ENCODE measurements around the gene PIEZO1. TPM values are rescaled to one million over a fixed set of nuclear protein-coding genes. Genes with fewer than 3 reads are reported as not detected.

PIEZO1 gene, protein sequence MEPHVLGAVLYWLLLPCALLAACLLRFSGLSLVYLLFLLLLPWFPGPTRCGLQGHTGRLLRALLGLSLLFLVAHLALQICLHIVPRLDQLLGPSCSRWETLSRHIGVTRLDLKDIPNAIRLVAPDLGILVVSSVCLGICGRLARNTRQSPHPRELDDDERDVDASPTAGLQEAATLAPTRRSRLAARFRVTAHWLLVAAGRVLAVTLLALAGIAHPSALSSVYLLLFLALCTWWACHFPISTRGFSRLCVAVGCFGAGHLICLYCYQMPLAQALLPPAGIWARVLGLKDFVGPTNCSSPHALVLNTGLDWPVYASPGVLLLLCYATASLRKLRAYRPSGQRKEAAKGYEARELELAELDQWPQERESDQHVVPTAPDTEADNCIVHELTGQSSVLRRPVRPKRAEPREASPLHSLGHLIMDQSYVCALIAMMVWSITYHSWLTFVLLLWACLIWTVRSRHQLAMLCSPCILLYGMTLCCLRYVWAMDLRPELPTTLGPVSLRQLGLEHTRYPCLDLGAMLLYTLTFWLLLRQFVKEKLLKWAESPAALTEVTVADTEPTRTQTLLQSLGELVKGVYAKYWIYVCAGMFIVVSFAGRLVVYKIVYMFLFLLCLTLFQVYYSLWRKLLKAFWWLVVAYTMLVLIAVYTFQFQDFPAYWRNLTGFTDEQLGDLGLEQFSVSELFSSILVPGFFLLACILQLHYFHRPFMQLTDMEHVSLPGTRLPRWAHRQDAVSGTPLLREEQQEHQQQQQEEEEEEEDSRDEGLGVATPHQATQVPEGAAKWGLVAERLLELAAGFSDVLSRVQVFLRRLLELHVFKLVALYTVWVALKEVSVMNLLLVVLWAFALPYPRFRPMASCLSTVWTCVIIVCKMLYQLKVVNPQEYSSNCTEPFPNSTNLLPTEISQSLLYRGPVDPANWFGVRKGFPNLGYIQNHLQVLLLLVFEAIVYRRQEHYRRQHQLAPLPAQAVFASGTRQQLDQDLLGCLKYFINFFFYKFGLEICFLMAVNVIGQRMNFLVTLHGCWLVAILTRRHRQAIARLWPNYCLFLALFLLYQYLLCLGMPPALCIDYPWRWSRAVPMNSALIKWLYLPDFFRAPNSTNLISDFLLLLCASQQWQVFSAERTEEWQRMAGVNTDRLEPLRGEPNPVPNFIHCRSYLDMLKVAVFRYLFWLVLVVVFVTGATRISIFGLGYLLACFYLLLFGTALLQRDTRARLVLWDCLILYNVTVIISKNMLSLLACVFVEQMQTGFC (N-terminal part only)
- 100 to 1,000 TPM; 156 to 202 TPM for total RNA-seq

GRCh38 chr16:88785106-88785924, at the start of gene PIEZO1:
PIEZO1 (minus strand) TSS chr16:88785220; CDS start chr16:88784964, 256 bp downstream.
- H3K4me1 ChIP-seq (replicated peaks): peaks cover 5% of the 10 kb centered on the region
- TF ChIP-seq POLR2AphosphoS5 (IDR thresholded peaks at IDR 0.05): peak; percentile 9
- TF ChIP-seq, protein P1, sequence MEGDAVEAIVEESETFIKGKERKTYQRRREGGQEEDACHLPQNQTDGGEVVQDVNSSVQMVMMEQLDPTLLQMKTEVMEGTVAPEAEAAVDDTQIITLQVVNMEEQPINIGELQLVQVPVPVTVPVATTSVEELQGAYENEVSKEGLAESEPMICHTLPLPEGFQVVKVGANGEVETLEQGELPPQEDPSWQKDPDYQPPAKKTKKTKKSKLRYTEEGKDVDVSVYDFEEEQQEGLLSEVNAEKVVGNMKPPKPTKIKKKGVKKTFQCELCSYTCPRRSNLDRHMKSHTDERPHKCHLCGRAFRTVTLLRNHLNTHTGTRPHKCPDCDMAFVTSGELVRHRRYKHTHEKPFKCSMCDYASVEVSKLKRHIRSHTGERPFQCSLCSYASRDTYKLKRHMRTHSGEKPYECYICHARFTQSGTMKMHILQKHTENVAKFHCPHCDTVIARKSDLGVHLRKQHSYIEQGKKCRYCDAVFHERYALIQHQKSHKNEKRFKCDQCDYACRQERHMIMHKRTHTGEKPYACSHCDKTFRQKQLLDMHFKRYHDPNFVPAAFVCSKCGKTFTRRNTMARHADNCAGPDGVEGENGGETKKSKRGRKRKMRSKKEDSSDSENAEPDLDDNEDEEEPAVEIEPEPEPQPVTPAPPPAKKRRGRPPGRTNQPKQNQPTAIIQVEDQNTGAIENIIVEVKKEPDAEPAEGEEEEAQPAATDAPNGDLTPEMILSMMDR (IDR thresholded peaks at IDR 0.05): peak; percentile 86 to 98 (median 97)
- TF ChIP-seq POLR2A (IDR thresholded peaks at IDR 0.05): peak; percentile 46
- peak within 1 kb of the TSS; percentile 90 to 94 for H3K27ac ChIP-seq
- no peaks in the 10 kb centered on the region for H3K9me3 ChIP-seq
- WGBS: 5% methylated on average over 48 of the region's 110 CpGs
- no peaks in the 10 kb centered on the region for H3K27me3 ChIP-seq (replicated peaks; ENCODE audit: insufficient read depth)
- H3K4me3 ChIP-seq: peak within 1 kb of the TSS; percentile 86 to 89
- H3K36me3 ChIP-seq: no peaks in the 10 kb centered on the region
- intact Hi-C loops (cut with DNase I): no loop called here
- peak; percentile 61 for DNase-seq (ENCODE audit: low spot score)

GRCh38 chr16:88834670-88835069, 49.6 kb upstream of the PIEZO1 start:
- peak overlapping the region in 1 of 2 donors; percentile 11 for H3K27ac ChIP-seq
- 95% methylated on average over 13 of the region's 13 CpGs for WGBS
- intact Hi-C loops (cut with DNase I): no loop called here
- no peaks in the 10 kb centered on the region for H3K27me3 ChIP-seq (replicated peaks; ENCODE audit: insufficient read depth)
- no peaks in the 10 kb centered on the region for H3K4me1 ChIP-seq (replicated peaks)
- TF ChIP-seq, protein P1 (IDR thresholded peaks at IDR 0.05): no peak
- no peak for TF ChIP-seq POLR2AphosphoS5 (IDR thresholded peaks at IDR 0.05)
- TF ChIP-seq POLR2A (IDR thresholded peaks at IDR 0.05): no peak
- no peaks in the 10 kb centered on the region for H3K9me3 ChIP-seq
- DNase-seq (ENCODE audit: low spot score): no peak
- no peaks in the 10 kb centered on the region for H3K36me3 ChIP-seq
- no peak overlapping the region for H3K4me3 ChIP-seq

GRCh38 chr16:88833086-88833485, 48.1 kb upstream of the PIEZO1 start:
- Histone ChIP-seq H3K4me1 (replicated peaks) (no peaks in the 10 kb centered on the region), H3K27ac (no peak overlapping the region), H3K9me3 (no peaks in the 10 kb centered on the region), H3K4me3 (no peak overlapping the region), H3K36me3 (no peaks in the 10 kb centered on the region), H3K27me3 (replicated peaks; ENCODE audit: insufficient read depth) (no peaks in the 10 kb centered on the region)
- DNase-seq (ENCODE audit: low spot score): no peak
- WGBS: 95% methylated on average over 13 of the region's 13 CpGs
- no peak for TF ChIP-seq POLR2A (IDR thresholded peaks at IDR 0.05)
- no peak for TF ChIP-seq POLR2AphosphoS5 (IDR thresholded peaks at IDR 0.05)
- TF ChIP-seq, protein P1 (IDR thresholded peaks at IDR 0.05): no peak
- intact Hi-C loops (cut with DNase I): no loop called here

DNA sequence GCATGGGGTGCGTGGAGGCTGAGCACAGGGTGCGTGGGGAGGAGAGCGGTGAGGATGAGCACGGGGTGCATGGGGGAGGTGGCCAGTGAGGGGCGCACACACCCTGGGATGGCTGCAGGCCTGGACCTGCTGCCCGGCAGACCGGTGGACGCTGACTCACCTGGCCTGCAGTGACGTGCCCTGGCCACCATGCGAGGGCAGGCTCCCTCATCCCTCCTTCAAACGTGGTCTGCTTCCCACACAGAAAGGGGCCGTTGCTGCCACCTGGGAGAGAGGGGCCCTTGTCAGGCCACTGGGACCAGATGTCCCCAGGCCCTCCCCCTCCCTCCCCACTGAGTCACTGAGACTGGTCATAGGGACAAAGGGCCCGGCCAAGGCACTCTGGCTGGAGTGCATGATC, 46.8 kb upstream of the PIEZO1 start:
- intact Hi-C loops (cut with DNase I): no loop called here
- TF ChIP-seq, protein P1 (IDR thresholded peaks at IDR 0.05): no peak
- TF ChIP-seq POLR2AphosphoS5 (IDR thresholded peaks at IDR 0.05): no peak
- TF ChIP-seq POLR2A (IDR thresholded peaks at IDR 0.05): no peak
- WGBS: 58% methylated on average over 12 of the region's 13 CpGs
- Histone ChIP-seq H3K4me3 (no peak overlapping the region), H3K9me3 (no peaks in the 10 kb centered on the region), H3K4me1 (replicated peaks) (no peaks in the 10 kb centered on the region), H3K27me3 (replicated peaks; ENCODE audit: insufficient read depth) (no peaks in the 10 kb centered on the region), H3K36me3 (no peaks in the 10 kb centered on the region), H3K27ac (no peak overlapping the region)
- DNase-seq (ENCODE audit: low spot score): no peak
